ENCODE measurements around the gene LDLRAD4. TPM values are rescaled to one million over a fixed set of nuclear protein-coding genes. Genes with fewer than 3 reads are reported as not detected.

LDLRAD4 gene
- polyA plus RNA-seq, 4 donors, result 2.7 to 17.6 (median 7.0) TPM

DNA sequence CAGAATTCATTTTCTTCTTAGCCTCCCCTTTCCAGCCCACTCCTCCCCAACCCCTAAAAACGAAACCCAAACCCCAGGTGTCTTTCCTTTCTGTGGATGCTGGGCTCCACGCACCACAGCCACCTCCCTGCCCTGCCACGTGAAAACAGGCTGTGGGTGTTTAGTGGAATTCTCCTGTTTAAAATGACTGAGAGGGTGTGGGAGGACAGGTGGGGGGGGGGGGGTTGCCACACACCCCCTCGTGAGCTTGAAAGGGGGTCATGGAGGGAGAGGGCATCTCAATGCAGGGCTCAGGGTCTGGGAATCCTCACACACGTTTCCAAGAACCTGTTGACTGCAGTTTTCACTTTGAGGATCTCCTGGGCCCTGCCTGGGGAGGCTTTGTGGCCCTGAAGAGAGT lies 397.5 kb downstream of the LDLRAD4 start:
- H3K9me3 ChIP-seq (ENCODE audit: control insufficient read depth in 2 of 2, insufficient read depth in 1 of 2, low read depth in 1 of 2, low read length in 1 of 2), result no peaks in the 10 kb centered on the region
- peaks cover 0 to 22% (median 0%) of the 10 kb centered on the region in 3 donors for H3K27me3 ChIP-seq (ENCODE audit: control insufficient read depth in 3 of 3, insufficient read depth in 3 of 3, low read length in 3 of 3)
- H3K4me1 ChIP-seq (ENCODE audit: control insufficient read depth in 3 of 3, insufficient read depth in 2 of 3, low read depth in 1 of 3, low read length in 2 of 3), result no peaks in the 10 kb centered on the region
- no peaks in the 10 kb centered on the region for H3K36me3 ChIP-seq (ENCODE audit: control insufficient read depth in 3 of 3, insufficient read depth in 2 of 3, low read depth in 1 of 3, low read length in 3 of 3)
- H3K4me3 ChIP-seq (ENCODE audit: low read depth in 1 of 3, low read length in 3 of 3), result no peak overlapping the region
- FAIRE-seq, result no peak
- no peak for DNase-seq
- peak overlapping the region in 1 of 3 donors; percentile 27 for H3K27ac ChIP-seq (ENCODE audit: low read depth in 1 of 3, low read length in 2 of 3)
- WGBS, 3 donors, result 74 to 79% (median 75%) methylated on average over 5 of the region's 5 CpGs

DNA sequence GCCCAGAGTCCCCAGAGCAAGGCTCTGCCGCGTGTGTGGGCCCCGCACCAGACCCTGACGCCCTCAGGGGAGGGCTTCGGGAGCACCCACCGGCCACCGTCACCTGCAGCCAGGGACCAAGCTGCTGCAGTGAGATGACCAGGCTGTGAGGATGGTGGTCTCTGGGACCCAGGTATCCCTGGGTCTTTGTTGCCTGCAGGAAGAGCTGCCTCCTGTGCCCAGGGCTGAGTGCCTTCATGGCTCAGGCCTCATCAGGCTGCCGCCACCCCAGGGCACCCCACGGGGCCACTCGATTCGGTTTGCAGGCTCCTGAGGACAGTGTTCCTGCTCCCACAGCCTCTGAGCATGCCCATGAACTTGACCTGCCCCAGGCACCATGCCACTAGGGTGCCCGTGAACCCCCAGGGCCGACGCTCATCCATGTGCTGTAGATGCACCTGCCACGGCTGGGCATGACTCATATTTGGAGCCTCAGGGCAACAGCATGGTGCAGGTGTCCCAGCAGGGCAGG lies 398.0 kb downstream of the LDLRAD4 start:
- FAIRE-seq (no peak), DNase-seq (no peak)
- peak overlapping the region in 2 of 3 donors; percentile 27 to 42 for H3K27ac ChIP-seq (ENCODE audit: low read depth in 1 of 3, low read length in 2 of 3)
- H3K9me3 ChIP-seq (ENCODE audit: control insufficient read depth in 2 of 2, insufficient read depth in 1 of 2, low read depth in 1 of 2, low read length in 1 of 2), result no peaks in the 10 kb centered on the region
- H3K4me1 ChIP-seq (ENCODE audit: control insufficient read depth in 3 of 3, insufficient read depth in 2 of 3, low read depth in 1 of 3, low read length in 2 of 3), result no peaks in the 10 kb centered on the region
- H3K4me3 ChIP-seq (ENCODE audit: low read depth in 1 of 3, low read length in 3 of 3), result no peak overlapping the region
- 73 to 80% (median 75%) methylated on average over 15 of the region's 15 CpGs for WGBS, 3 donors
- H3K27me3 ChIP-seq (ENCODE audit: control insufficient read depth in 3 of 3, insufficient read depth in 3 of 3, low read length in 3 of 3), result peaks cover 0 to 17% (median 0%) of the 10 kb centered on the region in 3 donors
- no peaks in the 10 kb centered on the region for H3K36me3 ChIP-seq (ENCODE audit: control insufficient read depth in 3 of 3, insufficient read depth in 2 of 3, low read depth in 1 of 3, low read length in 3 of 3)

DNA sequence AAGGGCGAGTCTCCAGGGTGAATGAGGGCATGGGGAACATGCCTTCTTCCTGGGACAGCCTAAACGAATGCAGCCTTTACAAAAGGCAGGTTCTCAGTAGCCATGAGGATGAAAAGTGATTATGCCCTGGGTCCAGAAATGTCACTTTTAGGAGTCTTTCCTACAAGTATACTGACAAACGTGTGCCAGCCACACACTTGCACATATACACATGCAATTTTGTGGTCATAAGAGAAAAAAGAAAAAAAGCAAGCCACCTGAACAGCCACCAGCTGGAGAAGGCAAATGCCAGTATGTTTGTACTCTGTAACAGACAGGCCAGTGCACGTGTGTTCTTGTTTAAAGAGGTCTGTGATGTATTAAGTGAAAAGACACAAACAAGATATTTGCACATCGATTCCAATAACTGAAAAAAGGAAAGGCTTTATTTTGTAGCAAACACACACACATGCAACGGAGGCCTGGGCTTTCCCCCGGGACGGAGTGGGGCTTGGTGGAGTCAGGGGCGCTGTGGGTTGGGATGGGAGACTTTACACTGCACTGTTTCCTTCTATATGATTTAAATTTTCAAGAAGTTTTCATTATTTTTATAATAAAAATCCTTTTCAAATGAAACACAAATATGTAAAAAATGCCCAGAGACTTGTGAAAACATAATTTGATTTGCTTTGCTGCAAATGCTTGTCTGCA lies 399.4 kb downstream of the LDLRAD4 start:
- no peak for FAIRE-seq
- Histone ChIP-seq H3K27me3 (ENCODE audit: control insufficient read depth in 3 of 3, insufficient read depth in 3 of 3, low read length in 3 of 3) (peaks cover 0 to 6% (median 0%) of the 10 kb centered on the region in 3 donors), H3K4me3 (ENCODE audit: low read depth in 1 of 3, low read length in 3 of 3) (no peak overlapping the region), H3K36me3 (ENCODE audit: control insufficient read depth in 3 of 3, insufficient read depth in 2 of 3, low read depth in 1 of 3, low read length in 3 of 3) (peaks cover 0 to 4% (median 0%) of the 10 kb centered on the region in 3 donors), H3K4me1 (ENCODE audit: control insufficient read depth in 3 of 3, insufficient read depth in 2 of 3, low read depth in 1 of 3, low read length in 2 of 3) (no peaks in the 10 kb centered on the region), H3K9me3 (ENCODE audit: control insufficient read depth in 2 of 2, insufficient read depth in 1 of 2, low read depth in 1 of 2, low read length in 1 of 2) (no peaks in the 10 kb centered on the region), H3K27ac (ENCODE audit: low read depth in 1 of 3, low read length in 2 of 3) (no peak overlapping the region)
- no peak for DNase-seq
- 80 to 84% (median 83%) methylated on average over 9 of the region's 9 CpGs for WGBS, 3 donors

DNA sequence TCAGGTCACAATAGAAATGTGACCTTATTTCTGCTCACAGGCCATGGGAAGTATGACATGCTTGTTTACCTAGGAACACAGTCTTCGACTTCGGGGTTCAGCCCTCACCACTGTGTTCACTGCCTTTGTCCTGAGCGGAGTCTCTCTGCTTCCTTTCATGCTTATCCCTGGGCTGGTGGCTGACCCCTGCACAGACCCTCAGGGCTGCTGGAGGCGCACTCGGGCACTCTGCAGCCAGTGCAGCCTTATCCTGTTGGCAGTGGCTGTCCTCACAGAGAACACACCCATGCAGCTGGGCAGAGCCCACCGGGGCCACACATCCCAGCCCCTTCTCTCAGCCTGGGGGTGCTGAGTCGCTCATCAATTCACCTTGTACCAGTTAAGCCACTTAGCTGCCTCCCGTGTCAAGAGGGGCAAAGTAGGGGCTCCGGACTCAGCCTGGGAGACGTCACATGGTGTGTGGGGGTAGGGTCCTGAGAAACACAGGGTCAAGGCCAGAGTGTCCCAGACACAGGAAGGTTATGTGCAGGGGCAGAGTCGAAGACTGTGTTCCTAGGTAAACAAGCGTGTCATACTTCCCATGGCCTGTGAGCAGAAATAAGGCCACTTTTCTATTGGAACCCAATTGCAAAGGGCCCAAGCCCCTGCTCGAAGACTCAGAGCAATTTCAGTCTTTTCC lies 400.3 kb downstream of the LDLRAD4 start:
- 88 to 90% (median 89%) methylated on average over 13 of the region's 13 CpGs for WGBS, 3 donors
- FAIRE-seq, result no peak

DNA sequence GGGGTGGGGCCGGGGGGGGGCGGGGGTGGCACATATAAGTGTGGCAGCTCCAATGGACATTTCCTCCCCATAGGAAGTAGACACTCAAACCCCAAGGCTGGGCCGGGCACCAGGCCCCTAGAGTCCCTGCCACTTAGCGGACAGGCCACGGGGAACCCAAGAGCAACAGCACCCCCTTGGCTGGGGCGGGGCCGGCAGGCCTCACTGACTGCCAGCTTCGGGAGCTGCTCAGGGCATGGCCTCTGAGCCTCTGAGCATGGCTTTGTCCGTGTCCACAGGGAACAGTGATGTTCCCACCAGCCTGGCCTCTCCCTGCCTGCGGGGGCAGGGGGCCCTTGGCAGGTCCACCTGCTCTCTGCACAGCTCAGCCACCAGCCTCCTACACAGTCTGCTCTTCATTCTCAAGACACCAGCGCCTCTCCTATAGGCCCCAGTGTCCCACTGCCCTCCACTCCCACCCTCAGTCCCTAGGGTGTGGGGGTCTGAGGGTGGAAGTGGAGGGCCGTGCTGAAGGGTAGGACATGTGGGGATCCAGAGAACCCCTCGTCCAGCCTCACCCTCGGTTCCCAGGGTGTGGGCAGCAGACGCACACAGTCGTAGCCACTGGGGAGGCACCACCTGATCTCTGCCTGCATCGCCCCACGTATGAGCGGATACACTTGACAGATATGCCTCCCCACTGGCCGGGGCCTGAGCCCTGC lies 401.1 kb downstream of the LDLRAD4 start:
- no peaks in the 10 kb centered on the region for H3K27me3 ChIP-seq (ENCODE audit: control insufficient read depth in 3 of 3, insufficient read depth in 3 of 3, low read length in 3 of 3)
- no peak overlapping the region for H3K4me3 ChIP-seq (ENCODE audit: low read depth in 1 of 3, low read length in 3 of 3)
- WGBS, 3 donors, result 92 to 96% (median 93%) methylated on average over 20 of the region's 20 CpGs
- FAIRE-seq (no peak), DNase-seq (no peak)
- H3K27ac ChIP-seq (ENCODE audit: low read depth in 1 of 3, low read length in 2 of 3), result no peak overlapping the region
- no peaks in the 10 kb centered on the region for H3K4me1 ChIP-seq (ENCODE audit: control insufficient read depth in 3 of 3, insufficient read depth in 2 of 3, low read depth in 1 of 3, low read length in 2 of 3)
- H3K36me3 ChIP-seq (ENCODE audit: control insufficient read depth in 3 of 3, insufficient read depth in 2 of 3, low read depth in 1 of 3, low read length in 3 of 3), result peaks cover 0 to 4% (median 0%) of the 10 kb centered on the region in 3 donors
- H3K9me3 ChIP-seq (ENCODE audit: control insufficient read depth in 2 of 2, insufficient read depth in 1 of 2, low read depth in 1 of 2, low read length in 1 of 2), result no peaks in the 10 kb centered on the region

More for the DNA sequence above, 400.3 kb downstream of the LDLRAD4 start:
- no peak for DNase-seq
- no peaks in the 10 kb centered on the region for H3K4me1 ChIP-seq (ENCODE audit: control insufficient read depth in 3 of 3, insufficient read depth in 2 of 3, low read depth in 1 of 3, low read length in 2 of 3)
- peaks cover 0 to 4% (median 0%) of the 10 kb centered on the region in 3 donors for H3K36me3 ChIP-seq (ENCODE audit: control insufficient read depth in 3 of 3, insufficient read depth in 2 of 3, low read depth in 1 of 3, low read length in 3 of 3)
- H3K27me3 ChIP-seq (ENCODE audit: control insufficient read depth in 3 of 3, insufficient read depth in 3 of 3, low read length in 3 of 3), result peaks cover 0 to 2% (median 0%) of the 10 kb centered on the region in 3 donors
- H3K9me3 ChIP-seq (ENCODE audit: control insufficient read depth in 2 of 2, insufficient read depth in 1 of 2, low read depth in 1 of 2, low read length in 1 of 2), result no peaks in the 10 kb centered on the region
- H3K4me3 ChIP-seq (ENCODE audit: low read depth in 1 of 3, low read length in 3 of 3), result no peak overlapping the region
- H3K27ac ChIP-seq (ENCODE audit: low read depth in 1 of 3, low read length in 2 of 3), result no peak overlapping the region

DNA sequence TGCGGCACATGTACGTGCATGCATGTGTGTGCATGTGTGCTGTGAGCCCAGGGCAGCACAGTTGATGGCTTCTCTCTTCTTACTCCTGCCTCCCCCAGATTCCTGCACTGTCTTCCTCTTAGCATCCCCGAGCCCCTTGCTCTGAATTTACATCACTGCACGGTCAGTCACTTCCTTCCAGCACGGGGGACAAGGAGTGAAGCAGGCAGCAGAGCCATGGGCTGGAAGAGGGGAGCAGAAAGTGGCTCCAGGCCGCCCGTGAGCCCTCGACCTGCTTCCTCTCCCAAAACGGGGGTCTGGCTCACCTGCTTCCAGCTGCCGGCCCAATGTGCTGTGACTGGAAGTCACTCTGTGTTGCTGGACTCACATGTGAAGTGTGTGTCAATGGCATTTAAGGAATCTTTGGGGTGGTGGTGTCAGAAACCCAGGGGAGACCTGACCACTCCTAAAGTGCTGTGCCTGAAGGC lies 401.7 kb downstream of the LDLRAD4 start:
- Histone ChIP-seq H3K9me3 (ENCODE audit: control insufficient read depth in 2 of 2, insufficient read depth in 1 of 2, low read depth in 1 of 2, low read length in 1 of 2) (no peaks in the 10 kb centered on the region), H3K27me3 (ENCODE audit: control insufficient read depth in 3 of 3, insufficient read depth in 3 of 3, low read length in 3 of 3) (no peaks in the 10 kb centered on the region), H3K36me3 (ENCODE audit: control insufficient read depth in 3 of 3, insufficient read depth in 2 of 3, low read depth in 1 of 3, low read length in 3 of 3) (peaks cover 0 to 4% (median 0%) of the 10 kb centered on the region in 3 donors), H3K4me3 (ENCODE audit: low read depth in 1 of 3, low read length in 3 of 3) (no peak overlapping the region), H3K4me1 (ENCODE audit: control insufficient read depth in 3 of 3, insufficient read depth in 2 of 3, low read depth in 1 of 3, low read length in 2 of 3) (no peaks in the 10 kb centered on the region), H3K27ac (ENCODE audit: low read depth in 1 of 3, low read length in 2 of 3) (no peak overlapping the region)
- no peak for FAIRE-seq
- WGBS, 3 donors, result 93 to 98% (median 94%) methylated on average over 10 of the region's 10 CpGs
- no peak for DNase-seq

DNA sequence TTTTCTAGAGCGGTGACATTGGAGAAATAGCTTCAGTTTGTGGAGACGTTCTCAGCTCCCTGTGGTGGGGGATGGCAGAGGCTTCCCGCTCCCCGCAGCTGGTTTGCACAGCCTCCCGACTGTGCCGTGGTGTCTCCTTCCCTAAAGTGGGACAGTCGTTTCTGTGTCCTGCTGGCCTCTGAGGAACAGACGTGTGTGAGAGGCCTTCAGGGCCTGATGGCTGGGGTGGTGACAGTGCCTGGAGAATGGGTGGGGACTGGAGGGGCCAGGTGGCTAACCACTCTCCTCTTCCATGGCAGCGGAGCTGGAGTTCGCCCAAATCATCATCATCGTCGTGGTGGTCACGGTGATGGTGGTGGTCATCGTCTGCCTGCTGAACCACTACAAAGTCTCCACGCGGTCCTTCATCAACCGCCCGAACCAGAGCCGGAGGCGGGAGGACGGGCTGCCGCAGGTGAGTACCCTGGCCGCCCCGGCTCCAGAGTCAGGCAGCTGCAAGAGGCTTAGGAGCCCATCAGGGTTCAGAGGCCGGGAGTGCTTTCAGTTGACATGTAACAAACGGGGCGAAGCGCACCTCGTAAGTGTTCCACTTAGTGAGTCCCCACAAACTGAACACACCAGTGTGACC lies 402.4 kb downstream of the LDLRAD4 start:
- Histone ChIP-seq H3K9me3 (ENCODE audit: control insufficient read depth in 2 of 2, insufficient read depth in 1 of 2, low read depth in 1 of 2, low read length in 1 of 2) (no peaks in the 10 kb centered on the region), H3K4me3 (ENCODE audit: low read depth in 1 of 3, low read length in 3 of 3) (no peak overlapping the region), H3K36me3 (ENCODE audit: control insufficient read depth in 3 of 3, insufficient read depth in 2 of 3, low read depth in 1 of 3, low read length in 3 of 3) (peaks cover 0 to 4% (median 0%) of the 10 kb centered on the region in 3 donors), H3K27me3 (ENCODE audit: control insufficient read depth in 3 of 3, insufficient read depth in 3 of 3, low read length in 3 of 3) (no peaks in the 10 kb centered on the region), H3K27ac (ENCODE audit: low read depth in 1 of 3, low read length in 2 of 3) (no peak overlapping the region), H3K4me1 (ENCODE audit: control insufficient read depth in 3 of 3, insufficient read depth in 2 of 3, low read depth in 1 of 3, low read length in 2 of 3) (no peaks in the 10 kb centered on the region)
- no peak for DNase-seq
- no peak for FAIRE-seq
- WGBS, 3 donors, result 93 to 97% (median 94%) methylated on average over 29 of the region's 29 CpGs

DNA sequence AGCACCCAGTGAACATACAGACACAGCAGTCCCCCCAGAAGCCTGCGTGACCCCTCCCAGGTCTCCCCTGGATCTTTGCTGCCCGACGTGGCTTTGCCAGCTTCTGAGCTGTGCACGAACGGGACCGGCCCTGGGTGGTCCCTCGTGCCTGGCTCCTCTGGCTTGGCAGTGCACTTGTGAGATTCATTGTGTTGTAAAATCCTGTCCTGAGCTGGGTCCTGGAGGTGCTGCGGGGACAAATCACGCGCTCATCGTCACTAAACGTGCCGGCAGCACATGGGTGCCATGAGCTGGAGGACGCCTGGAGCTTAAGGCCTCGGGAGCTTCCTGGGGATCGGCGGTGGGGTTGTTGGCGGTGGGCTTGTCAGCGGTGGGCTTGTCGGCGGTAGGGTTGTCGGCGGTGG lies 402.9 kb downstream of the LDLRAD4 start:
- Histone ChIP-seq H3K36me3 (ENCODE audit: control insufficient read depth in 3 of 3, insufficient read depth in 2 of 3, low read depth in 1 of 3, low read length in 3 of 3) (peaks cover 0 to 4% (median 0%) of the 10 kb centered on the region in 3 donors), H3K27me3 (ENCODE audit: control insufficient read depth in 3 of 3, insufficient read depth in 3 of 3, low read length in 3 of 3) (no peaks in the 10 kb centered on the region), H3K4me1 (ENCODE audit: control insufficient read depth in 3 of 3, insufficient read depth in 2 of 3, low read depth in 1 of 3, low read length in 2 of 3) (no peaks in the 10 kb centered on the region), H3K27ac (ENCODE audit: low read depth in 1 of 3, low read length in 2 of 3) (no peak overlapping the region), H3K9me3 (ENCODE audit: control insufficient read depth in 2 of 2, insufficient read depth in 1 of 2, low read depth in 1 of 2, low read length in 1 of 2) (no peaks in the 10 kb centered on the region), H3K4me3 (ENCODE audit: low read depth in 1 of 3, low read length in 3 of 3) (no peak overlapping the region)
- DNase-seq, result no peak
- FAIRE-seq, result no peak
- 96 to 98% (median 97%) methylated on average over 21 to 23 of the region's 23 CpGs for WGBS, 3 donors

Data from small intestine (tissue), 7 donors.